OCI-LY3 (cell line): ENCODE measurements around the gene FAM53B.

Experiments used
- H2AFZ ChIP-seq: fragments of 200-600, 300-600 bp; shearing (Covaris generic); 2 replicates; pipeline ENCODE4 v1.6.0; 2014; ENCODE audit warnings: antibody characterized with exemption, low read depth, low read length
- H3K27ac ChIP-seq: fragments of 200-600, 300-600 bp; sonication (generic); 2 replicates; pipeline ENCODE4 v1.5.1; 2014; ENCODE audit warnings: mild to moderate bottlenecking, low read length, moderate library complexity, mixed read lengths
- H3K27me3 ChIP-seq: fragments of 200-600, 300-600 bp; sonication (generic); 2 replicates; pipeline ENCODE4 v1.6.1; 2014; ENCODE audit warnings: low read depth, low read length, mixed read lengths
- H3K36me3 ChIP-seq: fragments of 200-600, 300-600 bp; sonication (generic); replicated peaks from 2 replicates; pipeline ENCODE3; 2014; ENCODE audit warnings: low read depth, low read length, mixed read lengths
- H3K4me1 ChIP-seq: fragments of 300-600, 200-600 bp; sonication (generic); 2 replicates; pipeline ENCODE4 v1.6.1; 2014; ENCODE audit warnings: low read length, mixed read lengths
- H3K4me2 ChIP-seq: fragments of 200-600, 300-600 bp; sonication (generic); 2 replicates; pipeline ENCODE4 v1.6.1; 2014; ENCODE audit warnings: low read length, mixed read lengths
- H3K4me3 ChIP-seq: fragments of 300-600, 200-600 bp; sonication (generic); 2 replicates; pipeline ENCODE4 v1.5.1; 2014; ENCODE audit warnings: antibody characterized with exemption, mild to moderate bottlenecking, low read length, moderate library complexity
- H3K79me2 ChIP-seq: fragments of 300-600, 200-600 bp; shearing (Covaris generic); 2 replicates; pipeline ENCODE4 v1.6.1; 2014; ENCODE audit warnings: mild to moderate bottlenecking, low read length, mixed read lengths
- H3K9ac ChIP-seq: fragments of 300-600, 200-600 bp; shearing (Covaris generic); 2 replicates; pipeline ENCODE4 v1.6.0; 2014; ENCODE audit warnings: mild to moderate bottlenecking, low read length, moderate library complexity
- H3K9me3 ChIP-seq: fragments of 200-600, 300-600 bp; shearing (Covaris generic); 2 replicates; pipeline ENCODE4 v1.6.1; 2014; ENCODE audit warnings: low read length, mixed read lengths; ENCODE audit not compliant: insufficient read depth
- H4K20me1 ChIP-seq: fragments of 200-600, 300-600 bp; sonication (generic); 2 replicates; pipeline ENCODE4 v1.6.1; 2016; ENCODE audit warnings: low read length, mixed read lengths; ENCODE audit not compliant: insufficient read depth
- EZH2phosphoT487 ChIP-seq: fragments of 200-600 bp; shearing (Covaris generic); IDR thresholded peaks from 2 replicates; pipeline ENCODE4 v1.6.1; 2018; ENCODE audit warnings: antibody characterized with exemption, mixed run types, low read depth
- TF ChIP-seq, protein P1 (sequence below): fragments of 200-600, 300-600 bp; sonication (generic); IDR thresholded peaks from 2 replicates; pipeline ENCODE4 v1.5.1; 2014; ENCODE audit warnings: antibody characterized with exemption, low read length, low read depth

The FAM53B gene

DNA sequence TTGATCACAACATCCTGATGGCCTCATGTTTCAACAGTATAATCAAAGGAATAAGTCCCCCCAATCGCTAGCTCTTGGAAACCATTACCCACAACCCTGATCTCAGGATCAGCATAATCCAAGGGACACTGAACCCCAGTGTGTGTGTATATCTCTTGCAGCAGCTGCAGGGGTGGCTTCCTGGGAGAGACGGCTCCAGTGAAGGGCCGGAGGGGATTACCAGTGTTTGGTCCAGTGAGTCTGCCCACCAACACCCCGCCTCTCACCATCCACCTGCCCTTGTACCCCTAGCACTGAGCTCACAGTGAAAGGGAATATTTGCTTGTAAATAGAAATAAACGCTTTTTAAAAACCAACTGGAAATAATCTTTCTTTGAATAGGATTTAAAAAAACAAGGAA is 63.1 kb downstream of the FAM53B start:
- H3K4me3 ChIP-seq, result no peak overlapping the region
- H2AFZ ChIP-seq, result no peak overlapping the region
- H3K27ac ChIP-seq, result no peak overlapping the region
- H3K27me3 ChIP-seq, result no peaks in the 10 kb centered on the region
- H3K79me2 ChIP-seq, result peaks cover 25% of the 10 kb centered on the region
- peaks cover 75% of the 10 kb centered on the region for H4K20me1 ChIP-seq
- H3K9ac ChIP-seq, result no peak overlapping the region
- H3K4me2 ChIP-seq, result no peak overlapping the region
- H3K4me1 ChIP-seq, result peaks cover 22% of the 10 kb centered on the region
- peaks cover 28% of the 10 kb centered on the region for H3K36me3 ChIP-seq
- TF ChIP-seq, protein P1, sequence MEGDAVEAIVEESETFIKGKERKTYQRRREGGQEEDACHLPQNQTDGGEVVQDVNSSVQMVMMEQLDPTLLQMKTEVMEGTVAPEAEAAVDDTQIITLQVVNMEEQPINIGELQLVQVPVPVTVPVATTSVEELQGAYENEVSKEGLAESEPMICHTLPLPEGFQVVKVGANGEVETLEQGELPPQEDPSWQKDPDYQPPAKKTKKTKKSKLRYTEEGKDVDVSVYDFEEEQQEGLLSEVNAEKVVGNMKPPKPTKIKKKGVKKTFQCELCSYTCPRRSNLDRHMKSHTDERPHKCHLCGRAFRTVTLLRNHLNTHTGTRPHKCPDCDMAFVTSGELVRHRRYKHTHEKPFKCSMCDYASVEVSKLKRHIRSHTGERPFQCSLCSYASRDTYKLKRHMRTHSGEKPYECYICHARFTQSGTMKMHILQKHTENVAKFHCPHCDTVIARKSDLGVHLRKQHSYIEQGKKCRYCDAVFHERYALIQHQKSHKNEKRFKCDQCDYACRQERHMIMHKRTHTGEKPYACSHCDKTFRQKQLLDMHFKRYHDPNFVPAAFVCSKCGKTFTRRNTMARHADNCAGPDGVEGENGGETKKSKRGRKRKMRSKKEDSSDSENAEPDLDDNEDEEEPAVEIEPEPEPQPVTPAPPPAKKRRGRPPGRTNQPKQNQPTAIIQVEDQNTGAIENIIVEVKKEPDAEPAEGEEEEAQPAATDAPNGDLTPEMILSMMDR, result no peak
- no peak for TF ChIP-seq EZH2phosphoT487
- no peaks in the 10 kb centered on the region for H3K9me3 ChIP-seq

DNA sequence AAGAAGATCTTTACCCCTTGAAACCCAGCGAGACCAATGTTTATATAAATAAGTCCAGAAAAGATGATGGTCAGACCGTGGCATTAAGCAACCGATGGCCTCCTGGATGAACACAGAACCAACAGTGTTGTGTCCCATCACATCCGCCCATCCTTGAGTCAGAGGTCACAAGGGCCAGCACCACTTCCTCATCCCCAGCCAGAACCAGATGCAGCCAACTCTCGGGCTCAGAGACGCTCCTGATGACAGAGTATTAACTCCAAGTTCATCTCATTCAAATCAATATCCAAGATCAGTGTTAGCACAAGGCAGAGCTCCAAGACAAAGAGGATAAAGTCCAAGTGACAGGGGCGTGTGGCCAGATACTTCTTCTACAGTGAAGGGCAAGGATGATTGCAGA is 63.5 kb downstream of the FAM53B start:
- no peak overlapping the region for H2AFZ ChIP-seq
- peaks cover 25% of the 10 kb centered on the region for H3K79me2 ChIP-seq
- H3K36me3 ChIP-seq, result peaks cover 28% of the 10 kb centered on the region
- H3K4me3 ChIP-seq, result no peak overlapping the region
- no peak overlapping the region for H3K9ac ChIP-seq
- peaks cover 78% of the 10 kb centered on the region for H4K20me1 ChIP-seq
- no peaks in the 10 kb centered on the region for H3K27me3 ChIP-seq
- H3K4me1 ChIP-seq, result peaks cover 22% of the 10 kb centered on the region
- H3K27ac ChIP-seq, result no peak overlapping the region
- no peaks in the 10 kb centered on the region for H3K9me3 ChIP-seq
- TF ChIP-seq, protein P1, result no peak
- TF ChIP-seq EZH2phosphoT487, result no peak
- no peak overlapping the region for H3K4me2 ChIP-seq

DNA sequence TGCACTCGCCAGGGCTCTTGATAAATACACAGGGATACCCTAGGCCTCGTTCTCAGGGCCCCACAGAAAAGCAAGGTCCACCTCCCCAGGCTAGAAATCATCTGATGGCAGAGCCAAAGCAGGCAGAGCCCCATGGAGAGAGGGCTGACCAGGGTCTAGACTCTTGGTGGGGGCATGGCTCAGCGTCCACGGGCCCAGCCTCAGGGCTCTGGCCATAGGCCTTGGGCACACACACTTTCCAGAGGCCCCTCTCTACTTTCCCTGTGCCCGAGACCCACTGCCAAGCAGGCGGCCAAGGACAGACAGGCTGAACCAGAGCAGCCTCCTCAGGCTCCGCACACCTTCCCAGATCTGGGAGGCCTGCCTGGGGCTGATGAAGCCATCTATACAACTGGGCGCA is 64.8 kb downstream of the FAM53B start:
- H3K27me3 ChIP-seq, result no peaks in the 10 kb centered on the region
- H3K4me3 ChIP-seq, result no peak overlapping the region
- H3K9ac ChIP-seq, result no peak overlapping the region
- H2AFZ ChIP-seq, result no peak overlapping the region
- peaks cover 84% of the 10 kb centered on the region for H4K20me1 ChIP-seq
- TF ChIP-seq, protein P1, result no peak
- no peak for TF ChIP-seq EZH2phosphoT487
- H3K27ac ChIP-seq, result no peak overlapping the region
- no peak overlapping the region for H3K4me2 ChIP-seq
- H3K79me2 ChIP-seq, result peaks cover 25% of the 10 kb centered on the region
- peaks cover 28% of the 10 kb centered on the region for H3K36me3 ChIP-seq
- no peaks in the 10 kb centered on the region for H3K9me3 ChIP-seq
- peaks cover 16% of the 10 kb centered on the region for H3K4me1 ChIP-seq

GRCh38 chr10:124678557-124679240 is 65.5 kb downstream of the FAM53B start:
- H3K4me1 ChIP-seq, result peaks cover 10% of the 10 kb centered on the region
- no peak overlapping the region for H2AFZ ChIP-seq
- H4K20me1 ChIP-seq, result peaks cover 84% of the 10 kb centered on the region
- no peaks in the 10 kb centered on the region for H3K9me3 ChIP-seq
- peaks cover 28% of the 10 kb centered on the region for H3K36me3 ChIP-seq
- H3K4me2 ChIP-seq, result no peak overlapping the region
- no peaks in the 10 kb centered on the region for H3K27me3 ChIP-seq
- no peak overlapping the region for H3K27ac ChIP-seq
- no peak overlapping the region for H3K4me3 ChIP-seq
- no peak for TF ChIP-seq EZH2phosphoT487
- TF ChIP-seq, protein P1, result no peak
- peaks cover 25% of the 10 kb centered on the region for H3K79me2 ChIP-seq
- H3K9ac ChIP-seq, result no peak overlapping the region
